Activated naive CD4-positive, alpha-beta T cell treated with anti-CD3 and anti-CD28 coated beads, Interleukin-2, amount 50 U/mL, for 16 hours (primary cell): ENCODE measurements around the gene KNOP1.

Experiments
- DNase-seq: peaks from one replicate; pipeline ENCODE4 v3.0.0-alpha.2; 2020

KNOP1 gene

DNA sequence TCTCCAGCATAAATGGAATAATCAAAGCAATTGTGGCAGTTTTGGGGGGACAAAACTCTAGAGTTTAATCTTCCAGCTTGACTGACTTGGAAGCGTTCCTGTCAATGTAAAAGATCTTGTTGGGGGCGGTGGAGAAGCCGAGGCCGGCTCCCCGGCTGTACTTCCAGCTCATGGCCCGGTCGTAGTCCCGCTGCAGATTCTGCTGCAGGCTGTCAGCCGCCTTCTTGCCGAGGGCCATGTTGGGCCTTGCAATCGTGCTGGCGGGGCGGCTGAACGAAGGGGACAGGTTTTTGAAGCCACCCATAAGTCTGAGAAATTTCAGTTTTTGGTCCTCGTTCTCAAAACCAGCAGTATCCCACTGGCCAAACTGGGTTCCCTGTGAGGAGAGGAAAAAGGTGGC, 11.2 kb downstream of the KNOP1 start:
- no peak for DNase-seq

DNA sequence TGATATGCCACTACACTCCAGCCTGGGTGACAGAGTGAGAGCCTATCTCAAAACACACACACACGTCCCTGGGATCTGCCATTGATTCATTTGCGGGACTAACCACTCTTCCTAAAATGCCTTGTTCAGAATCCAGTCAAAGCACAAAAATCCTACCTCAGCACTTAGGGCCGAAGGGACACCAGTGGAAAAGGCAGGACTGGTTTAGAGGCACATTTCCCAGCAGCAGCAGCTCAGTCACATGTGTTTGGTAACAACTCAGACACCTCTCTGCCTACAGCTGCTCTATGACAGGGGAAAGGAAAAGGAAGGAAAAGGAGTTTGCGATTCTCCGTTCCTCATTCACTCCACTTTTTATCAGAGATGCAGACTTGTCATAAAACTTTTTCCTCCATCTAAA, 12.2 kb downstream of the KNOP1 start:
- DNase-seq, result no peak

- DNase-seq, result no peak
Observed at GRCh38 chr16:19705146-19705501, 12.9 kb downstream of the KNOP1 start.

GRCh38 chr16:19704321-19705145, 13.5 kb downstream of the KNOP1 start:
- no peak for DNase-seq

- DNase-seq, result no peak
Observed at GRCh38 chr16:19703172-19703889, 14.7 kb downstream of the KNOP1 start.

DNA sequence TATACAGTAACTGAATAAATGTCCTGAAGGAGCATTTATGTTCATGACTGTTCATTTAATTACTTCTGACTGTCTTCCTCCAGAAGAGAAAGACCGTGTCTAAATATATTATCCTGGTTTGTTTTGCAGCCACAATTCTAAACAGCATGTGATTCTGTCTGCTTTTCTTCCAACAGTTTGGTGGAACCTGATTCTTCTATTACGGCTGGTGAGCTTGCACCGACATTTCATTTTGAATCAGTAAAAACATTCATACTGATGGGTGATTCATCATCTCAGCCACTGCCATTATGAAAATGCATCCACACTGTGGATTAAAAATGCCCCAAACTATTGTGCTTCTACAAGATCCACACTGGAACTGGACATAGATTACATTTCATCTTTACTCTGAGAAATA, 16.9 kb downstream of the KNOP1 start:
- no peak for DNase-seq

- DNase-seq, result no peak
Observed at GRCh38 chr16:19700319-19700781, 17.7 kb downstream of the KNOP1 start.

DNA sequence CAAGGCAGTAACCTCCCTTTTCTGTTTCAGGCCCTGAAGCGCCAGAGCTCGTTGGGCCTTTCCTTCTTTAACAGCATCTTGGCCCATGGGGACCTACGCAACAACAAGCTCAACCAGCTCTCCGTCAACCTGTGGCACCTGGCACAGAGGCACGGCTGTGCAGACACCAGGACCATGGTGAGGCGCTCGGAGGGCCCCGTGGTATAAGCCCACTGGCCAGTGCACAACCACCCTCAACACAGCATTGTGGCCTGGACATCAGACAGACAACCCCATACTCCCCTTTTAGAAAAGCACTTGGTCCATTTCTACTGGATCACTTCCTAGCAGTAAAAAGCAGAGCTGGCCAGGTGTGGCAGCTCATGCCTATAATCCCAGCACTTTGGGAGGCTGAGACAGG, 18.6 kb downstream of the KNOP1 start:
- DNase-seq, result no peak

DNA sequence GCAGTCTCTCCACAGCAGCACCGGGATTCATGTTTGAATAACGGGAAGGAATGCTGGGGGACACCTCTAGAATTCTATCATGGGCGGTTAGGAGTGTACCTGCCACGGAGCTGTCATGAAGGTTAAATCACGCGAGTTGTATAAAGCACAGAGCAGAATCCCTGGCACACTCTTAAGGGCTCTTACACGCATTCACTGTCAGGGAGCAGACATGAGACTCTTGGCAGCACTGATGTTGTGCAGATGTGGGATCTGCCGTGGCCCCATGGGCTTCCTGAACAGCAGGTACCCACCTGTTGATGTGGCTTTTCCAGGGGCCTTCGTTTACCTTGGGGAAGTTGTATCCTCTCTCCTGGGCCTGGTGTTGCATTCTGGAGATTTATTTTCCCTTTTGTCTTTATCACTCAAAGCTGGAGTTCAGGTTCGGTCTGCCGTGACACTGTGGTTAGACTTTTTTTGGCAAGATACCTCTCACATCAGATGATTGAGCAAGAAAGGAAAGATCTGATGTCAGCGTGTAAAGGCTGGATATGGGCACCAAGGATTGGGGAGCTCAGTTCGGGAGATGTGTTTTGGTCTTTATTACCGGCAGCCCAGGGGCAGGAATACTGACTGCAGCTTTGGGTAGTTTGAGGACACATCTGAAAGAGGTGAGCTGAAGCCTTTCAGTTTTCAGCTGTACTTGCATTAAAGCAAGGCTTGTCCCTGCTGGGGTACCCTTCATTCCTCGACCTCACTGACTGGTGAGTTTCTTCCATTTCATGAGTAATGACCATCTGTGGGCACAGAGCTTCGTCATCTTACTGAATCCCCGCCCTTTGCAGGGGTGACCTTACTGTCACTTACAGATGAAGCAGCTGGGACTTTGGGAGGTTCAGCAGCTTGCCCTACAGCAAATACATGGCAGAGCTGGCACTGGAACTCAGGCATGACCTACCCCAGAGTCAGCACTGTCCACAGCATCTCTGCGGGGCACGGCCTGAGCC, 19.3 kb downstream of the KNOP1 start:
- DNase-seq, result no peak

DNA sequence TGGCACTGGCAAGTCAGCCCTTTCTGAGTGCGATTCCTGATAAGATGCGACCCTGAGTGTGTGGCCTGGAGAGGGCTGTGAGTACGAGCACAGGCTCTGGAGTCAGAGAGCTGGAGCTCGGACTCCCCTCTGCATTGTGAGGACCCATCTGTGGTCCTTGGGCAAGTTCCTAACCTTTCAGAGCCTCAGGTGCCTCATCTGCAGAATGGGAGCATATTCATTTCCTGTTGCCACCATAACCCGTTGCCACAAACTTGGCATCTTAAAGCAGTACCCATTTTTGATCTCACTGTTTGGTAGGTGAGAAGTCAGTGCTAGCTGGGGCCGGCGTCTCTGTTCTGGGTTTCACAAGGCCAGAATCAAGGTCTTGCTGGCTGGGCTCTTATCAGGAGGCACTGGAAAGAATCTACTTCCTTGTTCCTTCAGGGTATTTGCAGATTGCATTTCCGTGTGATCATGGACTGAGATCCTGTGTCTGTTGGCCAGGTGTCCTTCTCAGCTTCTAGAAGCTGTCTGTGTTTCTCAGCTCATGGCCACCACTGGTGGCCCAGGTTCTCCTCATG, 20.2 kb downstream of the KNOP1 start:
- no peak for DNase-seq

GRCh38 chr16:19696961-19697360, 21.1 kb downstream of the KNOP1 start:
- DNase-seq, result no peak

GRCh38 chr16:19696328-19696727, 21.7 kb downstream of the KNOP1 start:
- peak; percentile 39 for DNase-seq

- no peak for DNase-seq
Observed at GRCh38 chr16:19694989-19695388, 23.0 kb downstream of the KNOP1 start.

DNA sequence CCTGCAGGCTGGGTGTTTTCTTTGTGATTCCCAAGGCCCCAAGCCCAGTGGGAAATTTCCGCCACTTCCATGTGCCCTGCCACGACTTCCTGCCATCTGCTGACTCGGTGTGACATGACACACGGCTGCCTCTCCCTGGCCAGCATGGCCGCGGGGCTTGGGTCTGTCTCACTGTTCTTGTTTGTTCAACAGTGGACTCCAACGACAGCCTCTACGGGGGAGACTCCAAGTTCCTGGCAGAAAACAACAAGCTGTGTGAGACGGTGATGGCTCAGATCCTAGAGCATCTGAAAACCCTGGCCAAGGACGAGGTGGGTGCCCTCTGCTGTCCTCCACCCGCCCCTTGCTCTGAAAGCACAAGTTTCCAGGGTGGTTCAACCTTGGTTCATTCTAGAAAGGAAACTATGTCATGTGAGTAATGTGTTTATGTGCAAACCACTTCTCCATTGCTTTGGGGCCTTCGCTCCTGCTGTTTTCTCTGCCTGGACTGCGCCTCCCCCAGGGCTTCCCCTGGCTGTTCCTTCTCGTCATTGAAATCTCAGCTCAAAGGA, 26.8 kb downstream of the KNOP1 start:
- no peak for DNase-seq

GRCh38 chr16:19690196-19690595, 27.8 kb downstream of the KNOP1 start:
- DNase-seq, result no peak

DNA sequence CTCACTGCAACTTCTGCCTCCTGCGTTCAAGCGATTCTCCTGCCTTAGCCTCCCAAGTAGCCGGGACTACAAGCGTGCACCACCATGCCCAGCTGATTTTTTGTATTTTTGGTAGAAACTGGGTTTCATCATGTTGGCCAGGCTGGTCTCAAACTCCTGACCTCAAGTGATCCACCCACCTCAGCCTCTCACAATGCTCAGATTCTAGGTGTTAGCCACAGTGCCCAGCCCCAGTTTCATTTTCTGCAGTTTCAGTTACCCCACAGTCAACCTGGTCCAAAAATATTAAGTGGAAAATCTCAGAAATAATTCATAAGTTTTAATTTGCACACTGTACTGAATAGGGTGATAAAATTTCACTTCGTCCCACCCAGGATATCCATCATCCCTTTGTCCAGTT, 28.7 kb downstream of the KNOP1 start:
- DNase-seq, result no peak

- DNase-seq, result no peak
Observed at GRCh38 chr16:19688396-19689024, 29.5 kb downstream of the KNOP1 start.

GRCh38 chr16:19687279-19687678, 30.7 kb downstream of the KNOP1 start:
- DNase-seq, result no peak

DNA sequence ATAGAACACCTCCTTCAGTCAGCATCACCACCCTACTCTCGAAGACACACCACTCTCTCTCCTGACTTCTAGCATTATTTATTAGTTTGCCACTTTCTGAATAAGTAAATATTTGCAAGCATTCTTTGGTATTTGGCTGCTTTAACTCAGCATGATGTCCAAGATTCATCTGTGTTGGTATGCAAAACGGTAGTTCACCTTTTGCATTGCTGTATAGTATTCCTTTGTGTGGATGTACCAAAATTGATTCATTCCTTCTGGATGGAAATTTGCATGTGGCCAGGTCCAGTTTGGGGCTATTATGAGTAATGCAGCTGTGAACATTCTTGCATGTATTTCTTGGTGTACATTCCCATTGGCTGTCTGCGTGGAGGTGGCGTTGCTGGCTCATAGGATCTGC, 32.9 kb downstream of the KNOP1 start:
- DNase-seq, result no peak

DNA sequence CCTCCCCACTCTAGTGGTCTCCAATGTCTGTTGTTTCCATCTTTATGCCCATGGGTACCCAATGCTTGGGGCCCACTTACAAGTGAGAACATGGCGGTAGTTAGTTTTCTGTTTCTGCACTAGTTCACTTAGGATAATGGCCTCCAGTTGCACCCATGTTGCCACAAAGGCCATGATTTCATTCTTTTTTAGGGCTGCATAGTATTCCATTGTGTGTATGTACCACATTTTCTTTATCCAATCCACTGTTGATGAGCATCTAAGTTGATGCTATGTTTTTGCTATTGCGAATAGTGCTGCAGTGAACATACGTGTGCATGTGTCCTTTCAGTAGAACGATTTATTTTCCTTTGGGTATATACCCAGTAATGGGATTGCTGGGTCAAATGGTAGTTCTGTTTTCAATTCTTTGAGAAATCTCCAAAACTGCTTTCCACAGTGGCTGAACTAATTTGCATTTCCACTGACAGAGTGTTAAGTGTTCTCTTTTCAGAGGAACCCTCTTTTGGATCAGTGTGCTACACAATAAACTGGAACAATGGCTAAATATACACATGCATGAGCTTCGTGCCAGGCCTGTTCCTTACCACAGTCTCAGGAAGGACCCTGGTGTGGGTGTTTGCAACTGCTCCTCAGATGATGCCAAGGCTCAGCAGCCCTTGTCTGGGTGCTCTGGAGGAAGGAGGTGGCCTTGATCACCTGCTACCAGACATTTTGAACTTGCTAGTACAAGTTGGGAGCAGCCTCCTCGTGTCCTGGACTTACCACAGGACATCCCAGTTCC, 34.4 kb downstream of the KNOP1 start:
- no peak for DNase-seq

DNA sequence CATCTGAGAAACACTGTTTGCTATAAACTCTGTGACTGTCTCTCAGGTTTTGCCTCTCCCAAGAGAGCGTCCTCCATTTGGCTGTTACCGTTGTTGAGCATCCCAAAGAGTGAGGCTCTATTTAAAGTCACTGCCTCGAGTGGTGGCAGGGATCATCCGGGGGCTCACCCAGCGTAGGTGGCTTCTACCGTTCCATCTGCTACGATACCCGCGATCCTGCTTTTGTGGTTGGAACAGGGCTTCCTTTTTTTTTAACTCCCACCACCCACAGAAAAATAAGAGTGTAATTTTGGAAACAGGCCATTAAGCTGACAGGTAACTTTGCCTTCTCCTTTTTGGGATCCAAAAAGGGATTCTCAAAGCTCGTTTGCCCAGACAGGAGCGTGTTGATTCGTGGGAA, 36.4 kb downstream of the KNOP1 start:
- DNase-seq, result no peak
